ENCODE measurements around the gene IFT57. TPM values are rescaled to one million over a fixed set of nuclear protein-coding genes. Genes with fewer than 3 reads are reported as not detected.

Gene IFT57
- total and polyA plus RNA-seq, 2 of the 8 experiments (the other 6 are each of a cell fraction or from before 2014, with no cell fraction given), result 15.1 to 27.8 TPM

- TF ChIP-seq CHD7 (IDR thresholded peaks at IDR 0.05; ENCODE audit: insufficient replicate concordance, low read length) (no peak), SUZ12 (IDR thresholded peaks at IDR 0.05; ENCODE audit: low read length) (no peak), RNF2 (IDR thresholded peaks at IDR 0.05; ENCODE audit: borderline replicate concordance, low read depth, low read length, missing control alignments, poor library complexity, severe bottlenecking) (no peak), RFX5 (IDR thresholded peaks at IDR 0.05; ENCODE audit: borderline replicate concordance, low read depth, low read length) (no peak), E2F6 (IDR thresholded peaks at IDR 0.05) (no peak), CREB1 (IDR thresholded peaks at IDR 0.05) (no peak), EP300 (IDR thresholded peaks at IDR 0.05; ENCODE audit: borderline replicate concordance in 1 of 2, low read depth in 2 of 2, low read length in 2 of 2) (no peak), HDAC2 (IDR thresholded peaks at IDR 0.05; ENCODE audit: borderline replicate concordance in 1 of 2, low read depth in 2 of 2, low read length in 2 of 2) (no peak), TEAD4 (IDR thresholded peaks at IDR 0.05; ENCODE audit: low read depth, low read length) (no peak), CBX5 (IDR thresholded peaks at IDR 0.05; ENCODE audit: low read depth, low read length) (no peak)
Measured at GRCh38 chr3:108185536-108185935, 36.7 kb downstream of the IFT57 start (continued).
